SU-DHL-6 (cell line): ENCODE measurements around the gene ZNF653.

ENCODE experiments used
- CTCF ChIP-seq: fragments of 200-600 bp; sonication (generic); IDR thresholded peaks from one replicate; pipeline ENCODE4 v1.5.1; 2017; ENCODE audit warnings: antibody characterized with exemption, mild to moderate bottlenecking, low read length, moderate library complexity; ENCODE audit not compliant: insufficient read depth, poor library complexity, severe bottlenecking
- EZH2phosphoT487 ChIP-seq: fragments of 200-600 bp; sonication (generic), shearing (Covaris generic); conservative IDR thresholded peaks from 2 replicates; pipeline ENCODE4 v1.6.1; 2018; ENCODE audit warnings: mild to moderate bottlenecking, antibody characterized with exemption, low read length, moderate library complexity, mixed read lengths

- TF ChIP-seq CTCF (no peak), EZH2phosphoT487 (no peak)
Observed at GRCh38 chr19:11507370-11508078, 1.9 kb upstream of the ZNF653 start.
